Prostate gland (tissue), 2 donors: ENCODE results near the gene SPRYD7.

Experiments
- CTCF ChIP-seq, 4 experiments: fragments of 200-600 bp in 2 of 4; fragments of 450-650 bp in 2 of 4; sonication (generic) in 2 of 4; IDR thresholded peaks; 1 replicate in 3 of 4; 2 replicates in 1 of 4; pipeline ENCODE4 v1.5.1; 2016 to 2019; ENCODE audit warnings: antibody characterized with exemption in 4 of 4, mild to moderate bottlenecking in 2 of 4, moderate library complexity in 2 of 4
- POLR2A ChIP-seq: fragments of 450-650 bp; IDR thresholded peaks from one replicate; pipeline ENCODE4 v1.6.1; 2016; ENCODE audit warnings: antibody characterized with exemption, mild to moderate bottlenecking

GRCh38 chr13:49925881-49926418, 10.2 kb downstream of the SPRYD7 start:
- TF ChIP-seq CTCF (IDR thresholded peaks at IDR 0.05) (no peak), POLR2A (no peak)
